Measurements from ENCODE around the gene NUMA1. TPM values are rescaled to one million over a fixed set of nuclear protein-coding genes. Genes with fewer than 3 reads are reported as not detected.

The NUMA1 gene
- polyA plus RNA-seq, 3 donors = 4.1 to 91.2 (median 12.4) TPM

GRCh38 chr11:71955898-71956456 lies 124.4 kb downstream of the NUMA1 start:
- Histone ChIP-seq H3K4me1 (ENCODE audit: control insufficient read depth in 1 of 2, insufficient read depth in 2 of 2, low read length in 2 of 2) (no peaks in the 10 kb centered on the region), H3K9me3 (replicated peaks in 1 of 2; ENCODE audit: control insufficient read depth in 1 of 2, insufficient read depth in 1 of 2, low read length in 2 of 2) (no peaks in the 10 kb centered on the region), H3K4me3 (replicated peaks in 1 of 3; ENCODE audit: low read depth in 2 of 3, low read length in 3 of 3) (no peak overlapping the region), H3K27ac (ENCODE audit: low read depth in 1 of 2, low read length in 2 of 2) (no peak overlapping the region), H3K36me3 (replicated peaks in 1 of 2; ENCODE audit: control insufficient read depth in 1 of 2, insufficient read depth in 2 of 2, low read length in 2 of 2) (peaks cover 2 to 25% of the 10 kb centered on the region in 2 donors), H2AFZ (ENCODE audit: insufficient read depth, low read depth, low read length, poor library complexity, severe bottlenecking) (no peak overlapping the region), H3K4me2 (replicated peaks; ENCODE audit: extremely low read depth, low read length, poor library complexity, severe bottlenecking) (no peak overlapping the region), H3K27me3 (ENCODE audit: control insufficient read depth in 2 of 2, insufficient read depth in 2 of 2, low read length in 2 of 2) (no peaks in the 10 kb centered on the region), H4K20me1 (ENCODE audit: insufficient read depth, low read length) (peaks cover 35% of the 10 kb centered on the region), H3K9ac (ENCODE audit: insufficient read depth, low read length, poor library complexity, severe bottlenecking) (no peak overlapping the region), H3K79me2 (ENCODE audit: insufficient read depth, low read length) (peaks cover 3% of the 10 kb centered on the region)
- Mint-ChIP-seq H3K36me3 (peaks cover 18 to 31% of the 10 kb centered on the region in 2 donors), H3K27me3 (ENCODE audit: low read depth in 3 of 3) (peaks cover 0 to 3% (median 0%) of the 10 kb centered on the region in 3 donors), H3K9me3 (no peaks in the 10 kb centered on the region), H3K27ac (no peak overlapping the region), H3K4me1 (no peaks in the 10 kb centered on the region), H3K4me3 (no peak overlapping the region)
- TF ChIP-seq, protein P1, sequence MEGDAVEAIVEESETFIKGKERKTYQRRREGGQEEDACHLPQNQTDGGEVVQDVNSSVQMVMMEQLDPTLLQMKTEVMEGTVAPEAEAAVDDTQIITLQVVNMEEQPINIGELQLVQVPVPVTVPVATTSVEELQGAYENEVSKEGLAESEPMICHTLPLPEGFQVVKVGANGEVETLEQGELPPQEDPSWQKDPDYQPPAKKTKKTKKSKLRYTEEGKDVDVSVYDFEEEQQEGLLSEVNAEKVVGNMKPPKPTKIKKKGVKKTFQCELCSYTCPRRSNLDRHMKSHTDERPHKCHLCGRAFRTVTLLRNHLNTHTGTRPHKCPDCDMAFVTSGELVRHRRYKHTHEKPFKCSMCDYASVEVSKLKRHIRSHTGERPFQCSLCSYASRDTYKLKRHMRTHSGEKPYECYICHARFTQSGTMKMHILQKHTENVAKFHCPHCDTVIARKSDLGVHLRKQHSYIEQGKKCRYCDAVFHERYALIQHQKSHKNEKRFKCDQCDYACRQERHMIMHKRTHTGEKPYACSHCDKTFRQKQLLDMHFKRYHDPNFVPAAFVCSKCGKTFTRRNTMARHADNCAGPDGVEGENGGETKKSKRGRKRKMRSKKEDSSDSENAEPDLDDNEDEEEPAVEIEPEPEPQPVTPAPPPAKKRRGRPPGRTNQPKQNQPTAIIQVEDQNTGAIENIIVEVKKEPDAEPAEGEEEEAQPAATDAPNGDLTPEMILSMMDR (IDR thresholded peaks at IDR 0.05) = no peak
- no CpG with 5 or more reads among the region's 3 CpGs for WGBS (ENCODE audit: insufficient coverage)
- no peak for DNase-seq
- intact Hi-C loops (cut with micrococcal nuclease) = no loop called here

Small RNA genes lying within 50 kb of the gene (small RNA-seq; reads per million reads assigned to genes)
- not detected for gene MIR3165 (ENCODE audit: insufficient read length, low read depth)
- not detected for gene RNU6-72P (ENCODE audit: insufficient read length, low read depth)

Other genes starting within 250 kb of the NUMA1 start
- not detected for gene DEFB108B, start 247.3 kb downstream of the NUMA1 start, polyA plus RNA-seq
- gene DEFB131B, start 202.1 kb downstream of the NUMA1 start, polyA plus RNA-seq = not detected
- 1 to 10 TPM in 1 of 3 donors, under 1 TPM in 2; 0.80 to 2.1 (median 0.99) TPM for gene XNDC1N, start 151.9 kb downstream of the NUMA1 start, polyA plus RNA-seq
- 10 to 100 TPM in 1 of 3 donors, 1 to 10 TPM in 2; 7.7 to 25.2 (median 9.2) TPM for gene RNF121, start 151.5 kb downstream of the NUMA1 start, polyA plus RNA-seq
- 10 to 100 TPM in 1 of 3 donors, 1 to 10 TPM in 2; 7.4 to 32.3 (median 8.3) TPM for gene IL18BP, start 81.6 kb downstream of the NUMA1 start, polyA plus RNA-seq
- gene LRRC51, start 308 bp upstream of the NUMA1 start, polyA plus RNA-seq = 1 to 10 TPM; 1.3 to 1.9 (median 1.6) TPM
- gene LAMTOR1, start 22.8 kb upstream of the NUMA1 start, polyA plus RNA-seq = 100 to 1,000 TPM; 224 to 292 (median 256) TPM
- gene TOMT, start 25.4 kb upstream of the NUMA1 start, polyA plus RNA-seq = not detected
- 100 to 1,000 TPM in 1 of 3 donors, 10 to 100 TPM in 2; 92.6 to 112 (median 94.8) TPM for gene ANAPC15, start 32.2 kb upstream of the NUMA1 start, polyA plus RNA-seq
- 100 to 1,000 TPM in 1 of 3 donors, 10 to 100 TPM in 2; 22.3 to 330 (median 74.0) TPM for gene FOLR3, start 55.2 kb upstream of the NUMA1 start, polyA plus RNA-seq
- gene FOLR1, start 111.6 kb upstream of the NUMA1 start, polyA plus RNA-seq = not detected
- gene FOLR2, start 136.3 kb upstream of the NUMA1 start, polyA plus RNA-seq = 10 to 100 TPM; 54.7 to 63.8 (median 62.6) TPM
- gene INPPL1, start 144.2 kb upstream of the NUMA1 start, polyA plus RNA-seq = 100 to 1,000 TPM in 1 of 3 donors, 10 to 100 TPM in 2; 11.8 to 390 (median 12.6) TPM
- not detected for gene PHOX2A, start 163.6 kb upstream of the NUMA1 start, polyA plus RNA-seq